ENCODE measurements around the gene DNER.

DNER gene

DNA sequence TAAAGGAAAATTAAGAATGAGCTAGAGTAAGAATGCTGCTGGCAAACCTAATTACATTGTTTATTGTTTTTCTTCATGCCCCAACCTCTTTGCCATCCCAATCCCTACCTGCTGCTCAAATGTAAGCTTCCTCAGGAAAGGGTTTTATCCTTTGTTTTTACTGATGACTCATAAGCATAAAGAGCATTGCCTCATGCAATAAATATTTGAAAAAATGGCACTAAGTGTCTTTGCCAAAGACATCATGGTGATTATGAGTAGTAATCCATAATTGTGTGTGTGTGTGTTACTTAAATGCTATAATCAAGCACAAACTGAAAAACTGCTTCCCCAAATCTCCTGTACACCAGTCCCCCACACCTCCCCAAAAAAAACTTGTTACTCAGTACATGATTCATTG lies 53.4 kb downstream of the DNER start:
- H3K9me2 ChIP-seq (replicated peaks; ENCODE audit: low read depth, low read length): no peaks in the 10 kb centered on the region
- no peak overlapping the region for H3K4me3 ChIP-seq (ENCODE audit: low read length, poor library complexity, severe bottlenecking)
- TF ChIP-seq, protein P1, sequence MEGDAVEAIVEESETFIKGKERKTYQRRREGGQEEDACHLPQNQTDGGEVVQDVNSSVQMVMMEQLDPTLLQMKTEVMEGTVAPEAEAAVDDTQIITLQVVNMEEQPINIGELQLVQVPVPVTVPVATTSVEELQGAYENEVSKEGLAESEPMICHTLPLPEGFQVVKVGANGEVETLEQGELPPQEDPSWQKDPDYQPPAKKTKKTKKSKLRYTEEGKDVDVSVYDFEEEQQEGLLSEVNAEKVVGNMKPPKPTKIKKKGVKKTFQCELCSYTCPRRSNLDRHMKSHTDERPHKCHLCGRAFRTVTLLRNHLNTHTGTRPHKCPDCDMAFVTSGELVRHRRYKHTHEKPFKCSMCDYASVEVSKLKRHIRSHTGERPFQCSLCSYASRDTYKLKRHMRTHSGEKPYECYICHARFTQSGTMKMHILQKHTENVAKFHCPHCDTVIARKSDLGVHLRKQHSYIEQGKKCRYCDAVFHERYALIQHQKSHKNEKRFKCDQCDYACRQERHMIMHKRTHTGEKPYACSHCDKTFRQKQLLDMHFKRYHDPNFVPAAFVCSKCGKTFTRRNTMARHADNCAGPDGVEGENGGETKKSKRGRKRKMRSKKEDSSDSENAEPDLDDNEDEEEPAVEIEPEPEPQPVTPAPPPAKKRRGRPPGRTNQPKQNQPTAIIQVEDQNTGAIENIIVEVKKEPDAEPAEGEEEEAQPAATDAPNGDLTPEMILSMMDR (conservative IDR thresholded peaks at IDR 0.05; ENCODE audit: low read length): no peak
- TF ChIP-seq EZH2phosphoT487 (IDR thresholded peaks at IDR 0.05; ENCODE audit: borderline replicate concordance): no peak
- no peaks in the 10 kb centered on the region for H3K27me3 ChIP-seq (ENCODE audit: insufficient read depth, low read length, poor library complexity, severe bottlenecking)
- no peaks in the 10 kb centered on the region for H3K4me1 ChIP-seq (ENCODE audit: insufficient read depth, low read length, poor library complexity, severe bottlenecking)
- H2AFZ ChIP-seq (ENCODE audit: low read length): no peak overlapping the region
- H3K9me3 ChIP-seq (ENCODE audit: insufficient read depth, low read depth, low read length): no peaks in the 10 kb centered on the region
- no peaks in the 10 kb centered on the region for H4K20me1 ChIP-seq (ENCODE audit: insufficient read depth, low read length, poor library complexity, severe bottlenecking)
- no peak overlapping the region for H3K9ac ChIP-seq (ENCODE audit: low read depth, low read length, poor library complexity, severe bottlenecking)
- H3F3A ChIP-seq (ENCODE audit: low read depth): no peaks in the 10 kb centered on the region
- no peak overlapping the region for H3K4me2 ChIP-seq (ENCODE audit: low read depth, low read length, poor library complexity, severe bottlenecking)
- no peaks in the 10 kb centered on the region for H3K79me2 ChIP-seq (ENCODE audit: insufficient read depth, low read length)
- no peaks in the 10 kb centered on the region for H3K36me3 ChIP-seq (ENCODE audit: insufficient read depth, low read length)

DNA sequence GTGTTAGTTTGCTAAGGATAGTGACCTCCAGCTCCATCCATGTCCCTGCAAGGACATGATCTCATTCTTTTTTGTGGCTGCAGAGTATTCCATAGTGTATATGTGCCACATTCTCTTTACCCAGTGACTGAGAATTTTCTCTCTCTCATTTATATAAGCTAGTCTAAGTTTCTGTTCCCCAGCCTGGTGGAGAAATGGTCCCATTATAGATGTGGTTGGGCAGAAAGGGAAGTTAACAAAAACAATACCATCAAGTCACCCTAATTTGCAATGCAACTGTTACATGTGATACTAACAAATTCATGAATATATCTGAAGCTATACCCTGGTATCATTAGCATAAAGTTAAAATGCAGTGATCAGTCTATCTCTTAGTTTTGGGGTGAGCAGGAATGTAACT lies 54.0 kb downstream of the DNER start:
- no peaks in the 10 kb centered on the region for H3K9me3 ChIP-seq (ENCODE audit: insufficient read depth, low read depth, low read length)
- H3K9me2 ChIP-seq (replicated peaks; ENCODE audit: low read depth, low read length): no peaks in the 10 kb centered on the region
- H3K36me3 ChIP-seq (ENCODE audit: insufficient read depth, low read length): no peaks in the 10 kb centered on the region
- no peak overlapping the region for H3K4me2 ChIP-seq (ENCODE audit: low read depth, low read length, poor library complexity, severe bottlenecking)
- H3K4me3 ChIP-seq (ENCODE audit: low read length, poor library complexity, severe bottlenecking): no peak overlapping the region
- H3F3A ChIP-seq (ENCODE audit: low read depth): no peaks in the 10 kb centered on the region
- TF ChIP-seq, protein P1 (conservative IDR thresholded peaks at IDR 0.05; ENCODE audit: low read length): no peak
- TF ChIP-seq EZH2phosphoT487 (IDR thresholded peaks at IDR 0.05; ENCODE audit: borderline replicate concordance): no peak
- H3K4me1 ChIP-seq (ENCODE audit: insufficient read depth, low read length, poor library complexity, severe bottlenecking): no peaks in the 10 kb centered on the region
- H4K20me1 ChIP-seq (ENCODE audit: insufficient read depth, low read length, poor library complexity, severe bottlenecking): no peaks in the 10 kb centered on the region
- no peaks in the 10 kb centered on the region for H3K27me3 ChIP-seq (ENCODE audit: insufficient read depth, low read length, poor library complexity, severe bottlenecking)
- H3K9ac ChIP-seq (ENCODE audit: low read depth, low read length, poor library complexity, severe bottlenecking): no peak overlapping the region
- no peaks in the 10 kb centered on the region for H3K79me2 ChIP-seq (ENCODE audit: insufficient read depth, low read length)
- H2AFZ ChIP-seq (ENCODE audit: low read length): no peak overlapping the region

DNA sequence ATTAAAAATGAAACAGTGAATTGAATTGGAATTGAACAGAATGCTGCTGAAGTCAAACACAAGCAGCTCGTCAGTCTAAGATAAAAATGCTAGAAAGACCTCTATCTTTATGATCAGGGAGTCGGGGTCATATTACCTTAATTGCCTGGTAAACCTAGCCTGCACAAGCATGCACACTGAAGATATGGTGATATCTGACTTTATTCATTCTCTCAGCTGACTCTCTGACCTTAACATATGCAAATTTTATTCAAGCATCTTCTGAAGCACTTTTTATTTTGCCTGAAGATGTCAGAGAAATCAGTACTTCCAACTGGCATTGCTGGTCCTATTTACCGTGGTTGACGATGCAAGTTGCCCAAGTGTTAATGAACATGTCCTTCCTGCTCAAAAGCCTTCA lies 56.4 kb downstream of the DNER start:
- H3K4me2 ChIP-seq (ENCODE audit: low read depth, low read length, poor library complexity, severe bottlenecking): no peak overlapping the region
- H4K20me1 ChIP-seq (ENCODE audit: insufficient read depth, low read length, poor library complexity, severe bottlenecking): no peaks in the 10 kb centered on the region
- TF ChIP-seq, protein P1 (conservative IDR thresholded peaks at IDR 0.05; ENCODE audit: low read length): no peak
- no peak for TF ChIP-seq EZH2phosphoT487 (IDR thresholded peaks at IDR 0.05; ENCODE audit: borderline replicate concordance)
- H3F3A ChIP-seq (ENCODE audit: low read depth): no peaks in the 10 kb centered on the region
- H3K9me2 ChIP-seq (replicated peaks; ENCODE audit: low read depth, low read length): no peaks in the 10 kb centered on the region
- no peak overlapping the region for H2AFZ ChIP-seq (ENCODE audit: low read length)
- no peak overlapping the region for H3K9ac ChIP-seq (ENCODE audit: low read depth, low read length, poor library complexity, severe bottlenecking)
- no peaks in the 10 kb centered on the region for H3K27me3 ChIP-seq (ENCODE audit: insufficient read depth, low read length, poor library complexity, severe bottlenecking)
- H3K9me3 ChIP-seq (ENCODE audit: insufficient read depth, low read depth, low read length): no peaks in the 10 kb centered on the region
- H3K36me3 ChIP-seq (ENCODE audit: insufficient read depth, low read length): no peaks in the 10 kb centered on the region
- H3K79me2 ChIP-seq (ENCODE audit: insufficient read depth, low read length): no peaks in the 10 kb centered on the region
- H3K4me3 ChIP-seq (ENCODE audit: low read length, poor library complexity, severe bottlenecking): no peak overlapping the region
- no peaks in the 10 kb centered on the region for H3K4me1 ChIP-seq (ENCODE audit: insufficient read depth, low read length, poor library complexity, severe bottlenecking)

Measured in Loucy (cell line).